GM19099 (cell line): ENCODE results near the gene SHISA9.

Source experiments
- POLR2A ChIP-seq: IDR thresholded peaks from 3 replicates; pipeline ENCODE4 v1.6.1; 2011; ENCODE audit warnings: low read depth; ENCODE audit not compliant: insufficient read length; ENCODE audit errors: extremely low read depth

Gene SHISA9

GRCh38 chr16:12893050-12893750 is 8.2 kb upstream of the SHISA9 start:
- TF ChIP-seq POLR2A: no peak

GRCh38 chr16:12896562-12896961 is 4.8 kb upstream of the SHISA9 start:
- no peak for TF ChIP-seq POLR2A

GRCh38 chr16:12898551-12898950 is 2.8 kb upstream of the SHISA9 start:
- no peak for TF ChIP-seq POLR2A

GRCh38 chr16:12899529-12900143 is 1.8 kb upstream of the SHISA9 start:
- no peak for TF ChIP-seq POLR2A

GRCh38 chr16:12900156-12900555 is 1.2 kb upstream of the SHISA9 start:
- TF ChIP-seq POLR2A: no peak

GRCh38 chr16:12900599-12901203 is 697 bp upstream of the SHISA9 start:
- TF ChIP-seq POLR2A: no peak

GRCh38 chr16:12901204-12901596 is 198 bp upstream of the SHISA9 start:
- no peak for TF ChIP-seq POLR2A

- no peak for TF ChIP-seq POLR2A
Observed at GRCh38 chr16:12902511-12903372, 1.3 kb downstream of the SHISA9 start.

GRCh38 chr16:12903407-12904328 is 2.3 kb downstream of the SHISA9 start:
- TF ChIP-seq POLR2A: no peak

- no peak for TF ChIP-seq POLR2A
Observed at GRCh38 chr16:12904329-12904671, 2.9 kb downstream of the SHISA9 start.

GRCh38 chr16:12906271-12906670 is 4.9 kb downstream of the SHISA9 start:
- TF ChIP-seq POLR2A: no peak

- TF ChIP-seq POLR2A: no peak
Observed at GRCh38 chr16:12906765-12907516, 5.5 kb downstream of the SHISA9 start.

- TF ChIP-seq POLR2A: no peak
Observed at GRCh38 chr16:12907670-12908233, 6.4 kb downstream of the SHISA9 start.

GRCh38 chr16:12917246-12917645 is 15.8 kb downstream of the SHISA9 start:
- no peak for TF ChIP-seq POLR2A

GRCh38 chr16:12917653-12918052 is 16.3 kb downstream of the SHISA9 start:
- no peak for TF ChIP-seq POLR2A
